Psoas muscle (tissue), 8 donors: ENCODE measurements around the gene RASGRP4. TPM values are rescaled to one million over a fixed set of nuclear protein-coding genes. Genes with fewer than 3 reads are reported as not detected.
A peak's percentile ranks its signal among the peaks of the same experiment; 100 is the strongest.

ENCODE experiments used
- ATAC-seq, 4 donors: fragments of 200-7000 bp; cut with Tn5 transposase; one replicate each; pipeline ENCODE4 v1.9.1; 2020; ENCODE audit warnings: moderate library complexity in 3 of 4, mild to moderate bottlenecking in 2 of 4
- DNase-seq, 2 donors: peaks; one replicate each; pipeline ENCODE4 v3.0.0-alpha.2; 2020
- H3K27ac ChIP-seq: fragments of 200-600 bp; one replicate; pipeline ENCODE4 v1.8.0; 2022
- H3K27me3 ChIP-seq, 3 donors: fragments of 200-600 bp in 1 of 3; one replicate each; pipeline versions ENCODE4 v1.6.1 to v1.8.0; 2013 to 2022; ENCODE audit warnings: low read length in 2 of 3, mild to moderate bottlenecking in 2 of 3, moderate library complexity in 1 of 3; ENCODE audit not compliant: insufficient read depth in 3 of 3
- H3K36me3 ChIP-seq, 2 donors: fragments of 200-600 bp in 1 of 2; one replicate each; pipeline versions ENCODE4 v1.6.1 to v1.8.0; 2013 to 2022; ENCODE audit warnings: low read depth in 1 of 2, mild to moderate bottlenecking in 1 of 2, moderate library complexity in 1 of 2; ENCODE audit not compliant: insufficient read depth in 1 of 2
- H3K4me1 ChIP-seq: fragments of 200-600 bp; one replicate; pipeline ENCODE4 v1.8.0; 2022
- H3K4me3 ChIP-seq: fragments of 200-600 bp; one replicate; pipeline ENCODE4 v1.8.0; 2022; ENCODE audit warnings: mild to moderate bottlenecking
- H3K9me3 ChIP-seq: fragments of 200-600 bp; one replicate; pipeline ENCODE4 v1.8.0; 2022
- WGBS, 3 donors: extraction: QIAGEN DNeasy Blood & Tissue Kit; methylation state at CpG; one replicate each; pipeline versions ENCODE4 v1.1.6 to v1.1.7; 2013; 5-methylcytosine and 5-hydroxymethylcytosine counted together
- intact Hi-C, 2 donors: fragments of 100-400 bp; cut with DNase I; formaldehyde crosslinking; loops; one replicate each; pipeline versions ENCODE4 v1.11.0 to v1.14.2; 2022
- polyA plus RNA-seq, 3 donors: library from polyadenylated mRNA; stranded (reverse); fragments of 200-250 nt; gene quantifications; one replicate each; pipeline ENCODE4 v1.2.3, GENCODE V29; 2013
- total RNA-seq, 4 donors: library from RNA; stranded (reverse); fragmentation: NEBNext Ultra II Directional in 2 of 4; extraction: Animal tissue kit (Norgen Biotek cat#: 25700) in 2 of 4; gene quantifications; one replicate each; pipeline versions ENCODE4 v1.2.1 to v1.2.4, GENCODE V29; 2021 to 2023
- TF ChIP-seq, protein P1 (sequence below): fragments of 200-600 bp; IDR thresholded peaks from one replicate; pipeline ENCODE4 v1.8.0; 2022; ENCODE audit warnings: antibody characterized with exemption
- donor health status: healthy with polysubstance abuse.
- donor health status: DM: no; HTN: no; CAD: no; lungs with moderate emphysema.
- donor health status: Bipolar disorder and iron deficiency.
- donor health status: healthy.
- donor health status: DM: yes; HTN: yes; CAD: no.
- donor health status: DM: no; HTN: no; CAD: no.
- donor health status: DM: no; HTN: no; CAD: no.
- donor health status: DM: yes; HTN: yes; CAD: no.

Gene RASGRP4
- total and polyA plus RNA-seq, 7 donors = 0.17 to 2.0 (median 0.44) TPM

DNA sequence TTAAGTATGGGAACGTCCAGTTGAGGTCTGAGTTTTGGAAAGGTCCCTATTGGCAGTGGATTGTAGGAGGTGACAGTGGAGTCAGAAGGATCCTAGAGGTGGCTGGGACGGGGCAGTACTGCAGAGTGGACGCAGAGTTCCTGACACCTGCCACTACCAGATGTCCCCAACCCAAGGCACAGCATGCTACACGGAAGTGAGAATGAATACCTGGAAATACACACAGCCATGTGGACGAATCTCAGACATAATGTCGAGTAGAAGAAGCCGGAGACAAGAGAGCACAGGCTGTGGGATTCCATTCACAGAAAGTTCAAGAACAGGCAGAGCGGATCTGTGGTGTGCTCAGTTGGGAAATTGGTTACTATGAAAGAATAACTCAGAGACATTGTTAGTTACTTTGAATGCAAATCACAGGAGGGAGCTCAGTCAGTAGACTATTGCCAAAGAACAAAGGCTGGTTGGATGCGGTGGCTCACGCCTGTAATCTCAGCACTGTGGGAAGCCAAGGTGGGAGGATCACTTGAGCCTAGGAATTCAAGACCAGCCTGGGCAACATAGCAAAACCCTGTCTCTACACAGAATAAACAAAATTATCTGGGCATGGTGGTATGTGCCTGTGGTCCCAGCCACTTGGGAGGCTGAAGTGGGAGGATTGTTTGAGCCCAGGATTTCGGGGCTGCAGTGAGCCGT is 44.9 kb upstream of the RASGRP4 start:
- Histone ChIP-seq H3K27me3 (no peaks in the 10 kb centered on the region), H3K36me3 (peaks cover 6 to 99% of the 10 kb centered on the region in 2 donors), H3K9me3 (no peaks in the 10 kb centered on the region), H3K4me1 (peaks cover 13% of the 10 kb centered on the region), H3K4me3 (no peak overlapping the region), H3K27ac (no peak overlapping the region)
- WGBS, 3 donors = 53 to 78% (median 63%) methylated on average over 12 of the region's 12 CpGs
- ATAC-seq (no peak), DNase-seq (no peak)
- intact Hi-C loops = no loop called here
- TF ChIP-seq, protein P1, sequence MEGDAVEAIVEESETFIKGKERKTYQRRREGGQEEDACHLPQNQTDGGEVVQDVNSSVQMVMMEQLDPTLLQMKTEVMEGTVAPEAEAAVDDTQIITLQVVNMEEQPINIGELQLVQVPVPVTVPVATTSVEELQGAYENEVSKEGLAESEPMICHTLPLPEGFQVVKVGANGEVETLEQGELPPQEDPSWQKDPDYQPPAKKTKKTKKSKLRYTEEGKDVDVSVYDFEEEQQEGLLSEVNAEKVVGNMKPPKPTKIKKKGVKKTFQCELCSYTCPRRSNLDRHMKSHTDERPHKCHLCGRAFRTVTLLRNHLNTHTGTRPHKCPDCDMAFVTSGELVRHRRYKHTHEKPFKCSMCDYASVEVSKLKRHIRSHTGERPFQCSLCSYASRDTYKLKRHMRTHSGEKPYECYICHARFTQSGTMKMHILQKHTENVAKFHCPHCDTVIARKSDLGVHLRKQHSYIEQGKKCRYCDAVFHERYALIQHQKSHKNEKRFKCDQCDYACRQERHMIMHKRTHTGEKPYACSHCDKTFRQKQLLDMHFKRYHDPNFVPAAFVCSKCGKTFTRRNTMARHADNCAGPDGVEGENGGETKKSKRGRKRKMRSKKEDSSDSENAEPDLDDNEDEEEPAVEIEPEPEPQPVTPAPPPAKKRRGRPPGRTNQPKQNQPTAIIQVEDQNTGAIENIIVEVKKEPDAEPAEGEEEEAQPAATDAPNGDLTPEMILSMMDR = no peak

DNA sequence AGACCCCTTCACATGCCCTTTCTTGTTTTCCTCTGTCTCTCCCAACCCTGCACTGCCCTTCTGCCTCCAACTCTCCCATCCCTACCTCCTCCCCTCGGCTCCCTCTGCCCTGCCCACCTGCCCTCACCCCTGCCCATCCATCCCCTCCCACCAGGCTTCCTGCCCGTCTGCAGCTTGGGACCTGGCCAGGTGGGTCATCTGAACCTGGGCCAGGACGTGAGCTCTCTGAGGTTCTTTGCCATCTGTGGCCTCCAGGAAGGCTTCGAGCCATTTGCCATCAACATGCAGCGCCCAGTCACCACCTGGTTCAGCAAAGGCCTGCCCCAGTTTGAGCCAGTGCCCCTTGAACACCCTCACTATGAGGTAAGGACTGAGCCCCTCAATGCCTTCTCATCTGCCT is 43.1 kb upstream of the RASGRP4 start:
- WGBS, 3 donors = 17 to 20% (median 19%) methylated on average over 5 of the region's 5 CpGs
- no peaks in the 10 kb centered on the region for H3K27me3 ChIP-seq
- TF ChIP-seq, protein P1 = no peak
- ATAC-seq (peak; percentile 65 to 75 (median 68)), DNase-seq (peak; percentile 48 to 77)
- peaks cover 13% of the 10 kb centered on the region for H3K4me1 ChIP-seq
- H3K4me3 ChIP-seq = no peak overlapping the region
- peak overlapping the region; percentile 53 for H3K27ac ChIP-seq
- H3K9me3 ChIP-seq = no peaks in the 10 kb centered on the region
- H3K36me3 ChIP-seq = peaks cover 3 to 100% of the 10 kb centered on the region in 2 donors
- intact Hi-C loops = no loop called here

DNA sequence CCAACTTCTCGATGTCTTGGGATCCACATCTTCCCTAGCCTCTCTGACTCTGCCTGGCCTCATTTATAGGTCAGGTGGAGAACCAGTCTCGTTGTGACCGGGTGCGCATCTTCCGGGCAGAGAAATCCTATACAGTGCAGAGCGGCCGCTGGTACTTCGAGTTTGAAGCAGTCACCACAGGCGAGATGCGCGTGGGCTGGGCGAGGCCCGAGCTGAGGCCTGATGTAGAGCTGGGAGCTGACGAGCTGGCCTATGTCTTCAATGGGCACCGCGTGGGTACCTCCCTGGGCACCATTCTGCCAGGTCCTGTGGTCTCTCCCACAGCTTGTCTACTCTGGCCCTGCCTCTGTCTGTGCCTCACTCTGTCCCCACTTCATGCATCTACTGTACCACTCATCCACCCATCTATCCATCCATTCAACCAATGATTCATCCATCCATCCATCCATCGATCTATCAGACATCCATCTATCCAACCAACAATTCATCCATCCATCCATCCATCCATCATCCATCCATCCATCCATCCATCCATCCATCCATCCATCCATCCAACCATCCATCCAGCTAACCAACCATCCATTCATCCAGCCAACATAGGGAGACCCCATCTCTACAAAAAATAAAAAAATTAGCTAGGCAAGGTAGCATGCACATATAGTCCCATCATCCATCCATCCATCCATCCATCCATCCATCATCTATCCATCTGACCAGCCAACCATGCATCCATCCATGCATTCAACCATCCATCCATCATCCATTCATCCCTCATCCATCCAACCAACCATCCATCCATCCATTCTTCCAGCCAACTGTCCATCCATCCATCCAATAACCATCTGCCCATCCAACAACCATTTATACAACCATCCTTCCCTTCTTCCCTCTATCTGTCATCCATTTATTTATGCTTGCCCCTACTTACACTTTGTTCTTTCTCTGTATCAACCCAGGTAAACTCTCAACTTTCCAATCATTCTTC is 41.8 kb upstream of the RASGRP4 start:
- ATAC-seq = no peak

DNA sequence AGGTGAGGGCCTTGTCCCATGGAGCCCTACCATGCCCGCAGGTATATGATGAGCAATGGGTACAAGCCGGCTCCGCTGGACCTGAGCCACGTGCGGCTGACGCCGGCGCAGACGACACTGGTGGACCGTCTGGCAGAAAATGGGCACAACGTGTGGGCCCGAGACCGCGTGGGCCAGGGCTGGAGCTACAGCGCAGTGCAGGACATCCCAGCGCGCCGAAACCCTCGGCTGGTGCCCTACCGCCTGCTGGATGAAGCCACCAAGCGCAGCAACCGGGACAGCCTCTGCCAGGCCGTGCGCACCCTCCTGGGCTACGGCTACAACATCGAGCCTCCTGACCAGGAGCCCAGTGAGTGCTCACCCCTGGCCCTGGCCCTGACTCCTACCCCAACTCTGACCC is 40.0 kb upstream of the RASGRP4 start:
- peaks cover 3% of the 10 kb centered on the region for H3K4me1 ChIP-seq
- no peak overlapping the region for H3K4me3 ChIP-seq
- H3K27me3 ChIP-seq = no peaks in the 10 kb centered on the region
- 82 to 90% (median 85%) methylated on average over 26 of the region's 26 CpGs for WGBS, 3 donors
- peak; percentile 4 to 17 (median 7) for ATAC-seq
- peaks cover 3 to 100% of the 10 kb centered on the region in 2 donors for H3K36me3 ChIP-seq
- TF ChIP-seq, protein P1 = no peak
- no peak for DNase-seq
- H3K27ac ChIP-seq = no peak overlapping the region
- intact Hi-C loops = no loop called here
- H3K9me3 ChIP-seq = no peaks in the 10 kb centered on the region

More for the DNA sequence above, 41.8 kb upstream of the RASGRP4 start:
- no peaks in the 10 kb centered on the region for H3K27me3 ChIP-seq
- DNase-seq = no peak
- peaks cover 3 to 100% of the 10 kb centered on the region in 2 donors for H3K36me3 ChIP-seq
- no peaks in the 10 kb centered on the region for H3K9me3 ChIP-seq
- peaks cover 13% of the 10 kb centered on the region for H3K4me1 ChIP-seq
- WGBS, 3 donors = 93 to 96% (median 95%) methylated on average over 15 to 17 of the region's 17 CpGs
- H3K27ac ChIP-seq = no peak overlapping the region
- TF ChIP-seq, protein P1 = no peak
- H3K4me3 ChIP-seq = no peak overlapping the region
- intact Hi-C loops = no loop called here
